ENCODE results near the gene UROD.
"Not testable (repeated sequence)": the region's sequence is repeated elsewhere in the genome, so short reads cannot be mapped to it uniquely, and the experiment has no call there.

UROD gene

GRCh38 chr1:44985747-44986359, 26.2 kb upstream of the UROD start:
- H3K4me3 ChIP-seq (ENCODE audit: low read depth, low read length): peak overlapping the region; percentile 95
- TF ChIP-seq CTCF (IDR thresholded peaks at IDR 0.05; ENCODE audit: low read depth, low read length): no peak
- in situ Hi-C loops (cut with HindIII; ENCODE audit: low sequenced_read_pairs): no loop called here
- DNase-seq (ENCODE audit: low read depth, low spot score): no peak

GRCh38 chr1:44988531-44989156, 23.4 kb upstream of the UROD start:
- no peak for DNase-seq (ENCODE audit: low read depth, low spot score)
- in situ Hi-C loops (cut with HindIII; ENCODE audit: low sequenced_read_pairs): no loop called here
- no peak overlapping the region for H3K4me3 ChIP-seq (ENCODE audit: low read depth, low read length)
- TF ChIP-seq CTCF (IDR thresholded peaks at IDR 0.05; ENCODE audit: low read depth, low read length): no peak

GRCh38 chr1:44994309-44994898, 17.6 kb upstream of the UROD start:
- in situ Hi-C loops (cut with HindIII; ENCODE audit: low sequenced_read_pairs): no loop called here
- DNase-seq (ENCODE audit: low read depth, low spot score): no peak
- no peak for TF ChIP-seq CTCF (IDR thresholded peaks at IDR 0.05; ENCODE audit: low read depth, low read length)
- H3K4me3 ChIP-seq (ENCODE audit: low read depth, low read length): no peak overlapping the region

GRCh38 chr1:44995467-44996238, 16.4 kb upstream of the UROD start:
- H3K4me3 ChIP-seq (ENCODE audit: low read depth, low read length): no peak overlapping the region
- in situ Hi-C loops (cut with HindIII; ENCODE audit: low sequenced_read_pairs): no loop called here
- DNase-seq (ENCODE audit: low read depth, low spot score): no peak
- no peak for TF ChIP-seq CTCF (IDR thresholded peaks at IDR 0.05; ENCODE audit: low read depth, low read length)

- in situ Hi-C loops (cut with HindIII; ENCODE audit: low sequenced_read_pairs): no loop called here
- TF ChIP-seq CTCF (IDR thresholded peaks at IDR 0.05; ENCODE audit: low read depth, low read length): no peak
- no peak overlapping the region for H3K4me3 ChIP-seq (ENCODE audit: low read depth, low read length)
- DNase-seq (ENCODE audit: low read depth, low spot score): no peak
Measured at GRCh38 chr1:44999232-44999631, 12.8 kb upstream of the UROD start.

- no peak for DNase-seq (ENCODE audit: low read depth, low spot score)
- in situ Hi-C loops (cut with HindIII; ENCODE audit: low sequenced_read_pairs): no loop called here
- no peak overlapping the region for H3K4me3 ChIP-seq (ENCODE audit: low read depth, low read length)
- TF ChIP-seq CTCF (IDR thresholded peaks at IDR 0.05; ENCODE audit: low read depth, low read length): no peak
Measured at GRCh38 chr1:45001011-45001481, 11.0 kb upstream of the UROD start.

- H3K4me3 ChIP-seq (ENCODE audit: low read depth, low read length); DNase-seq (ENCODE audit: low read depth, low spot score); in situ Hi-C loops (cut with HindIII; ENCODE audit: low sequenced_read_pairs): not testable (repeated sequence)
Measured at GRCh38 chr1:45001576-45001975, 10.5 kb upstream of the UROD start.

Data from astrocyte of the spinal cord (primary cell).